HUES48 (cell line): Measurements from ENCODE around the gene TRPM5.

Experiments
- H3K27ac ChIP-seq: one replicate; pipeline ENCODE4 v1.7.0; 2013; ENCODE audit warnings: low read depth, low read length, inconsistent platforms
- H3K27me3 ChIP-seq: 2 replicates; pipeline ENCODE4 v1.6.1; 2013; ENCODE audit warnings: mild to moderate bottlenecking, low read length; ENCODE audit not compliant: control insufficient read depth, insufficient read depth
- H3K36me3 ChIP-seq: 2 replicates; pipeline ENCODE4 v1.6.1; 2013; ENCODE audit warnings: low read length; ENCODE audit not compliant: control insufficient read depth, insufficient read depth
- H3K4me1 ChIP-seq: 2 replicates; pipeline ENCODE4 v1.6.1; 2013; ENCODE audit warnings: mild to moderate bottlenecking, low read length; ENCODE audit not compliant: control insufficient read depth, insufficient read depth
- H3K4me3 ChIP-seq: 2 replicates; pipeline ENCODE4 v1.5.1; 2013; ENCODE audit warnings: mild to moderate bottlenecking, low read depth, low read length
- H3K9ac ChIP-seq: 2 replicates; pipeline ENCODE4 v1.6.1; 2013; ENCODE audit warnings: mild to moderate bottlenecking, low read depth, low read length, moderate library complexity
- H3K9me3 ChIP-seq: 2 replicates; pipeline ENCODE4 v1.6.1; 2013; ENCODE audit warnings: low read length; ENCODE audit not compliant: control insufficient read depth, insufficient read depth

TRPM5 gene

GRCh38 chr11:2415601-2416380 lies 28.5 kb downstream of the TRPM5 start:
- Histone ChIP-seq H3K9ac (no peak overlapping the region), H3K9me3 (no peaks in the 10 kb centered on the region), H3K4me1 (no peaks in the 10 kb centered on the region), H3K4me3 (no peak overlapping the region), H3K27me3 (no peaks in the 10 kb centered on the region), H3K27ac (no peak overlapping the region), H3K36me3 (no peaks in the 10 kb centered on the region)

- Histone ChIP-seq H3K4me1 (no peaks in the 10 kb centered on the region), H3K9ac (no peak overlapping the region)
Observed at GRCh38 chr11:2415171-2415570, 29.1 kb downstream of the TRPM5 start.

GRCh38 chr11:2414616-2415015 lies 29.7 kb downstream of the TRPM5 start:
- Histone ChIP-seq H3K9me3 (no peaks in the 10 kb centered on the region), H3K4me3 (no peak overlapping the region), H3K36me3 (no peaks in the 10 kb centered on the region), H3K4me1 (no peaks in the 10 kb centered on the region), H3K27me3 (no peaks in the 10 kb centered on the region), H3K9ac (no peak overlapping the region), H3K27ac (no peak overlapping the region)

More at GRCh38 chr11:2415171-2415570, 29.1 kb downstream of the TRPM5 start:
- Histone ChIP-seq H3K4me3 (no peak overlapping the region), H3K27ac (no peak overlapping the region), H3K36me3 (no peaks in the 10 kb centered on the region), H3K9me3 (no peaks in the 10 kb centered on the region), H3K27me3 (no peaks in the 10 kb centered on the region)

GRCh38 chr11:2413742-2414579 lies 30.4 kb downstream of the TRPM5 start:
- Histone ChIP-seq H3K36me3 (no peaks in the 10 kb centered on the region), H3K9ac (no peak overlapping the region), H3K9me3 (no peaks in the 10 kb centered on the region), H3K4me3 (no peak overlapping the region), H3K27me3 (no peaks in the 10 kb centered on the region), H3K27ac (no peak overlapping the region), H3K4me1 (no peaks in the 10 kb centered on the region)

GRCh38 chr11:2412323-2412722 lies 32.0 kb downstream of the TRPM5 start:
- H3K9ac ChIP-seq = no peak overlapping the region
- no peaks in the 10 kb centered on the region for H3K27me3 ChIP-seq
- H3K4me3 ChIP-seq = no peak overlapping the region
- H3K9me3 ChIP-seq = no peaks in the 10 kb centered on the region
- H3K27ac ChIP-seq = no peak overlapping the region
- no peaks in the 10 kb centered on the region for H3K36me3 ChIP-seq
- H3K4me1 ChIP-seq = no peaks in the 10 kb centered on the region

GRCh38 chr11:2411446-2412305 lies 32.6 kb downstream of the TRPM5 start:
- H3K27me3 ChIP-seq = no peaks in the 10 kb centered on the region
- H3K4me3 ChIP-seq = no peak overlapping the region
- no peaks in the 10 kb centered on the region for H3K9me3 ChIP-seq
- no peaks in the 10 kb centered on the region for H3K4me1 ChIP-seq
- H3K27ac ChIP-seq = no peak overlapping the region
- no peaks in the 10 kb centered on the region for H3K36me3 ChIP-seq
- H3K9ac ChIP-seq = no peak overlapping the region

GRCh38 chr11:2410616-2411015 lies 33.7 kb downstream of the TRPM5 start:
- H3K27me3 ChIP-seq = no peaks in the 10 kb centered on the region
- H3K9me3 ChIP-seq = no peaks in the 10 kb centered on the region
- H3K36me3 ChIP-seq = no peaks in the 10 kb centered on the region
- H3K4me1 ChIP-seq = no peaks in the 10 kb centered on the region
- no peak overlapping the region for H3K9ac ChIP-seq
- H3K27ac ChIP-seq = no peak overlapping the region
- no peak overlapping the region for H3K4me3 ChIP-seq

GRCh38 chr11:2409611-2410468 lies 34.5 kb downstream of the TRPM5 start:
- Histone ChIP-seq H3K9ac (no peak overlapping the region), H3K27ac (no peak overlapping the region), H3K4me1 (no peaks in the 10 kb centered on the region), H3K36me3 (no peaks in the 10 kb centered on the region), H3K4me3 (no peak overlapping the region), H3K9me3 (no peaks in the 10 kb centered on the region), H3K27me3 (no peaks in the 10 kb centered on the region)

- H3K36me3 ChIP-seq = no peaks in the 10 kb centered on the region
- H3K4me1 ChIP-seq = no peaks in the 10 kb centered on the region
- no peak overlapping the region for H3K9ac ChIP-seq
- no peak overlapping the region for H3K27ac ChIP-seq
- no peaks in the 10 kb centered on the region for H3K9me3 ChIP-seq
- no peaks in the 10 kb centered on the region for H3K27me3 ChIP-seq
- no peak overlapping the region for H3K4me3 ChIP-seq
Observed at GRCh38 chr11:2409126-2409525, 35.2 kb downstream of the TRPM5 start.

GRCh38 chr11:2408671-2409070 lies 35.6 kb downstream of the TRPM5 start:
- H3K4me3 ChIP-seq = no peak overlapping the region
- no peak overlapping the region for H3K27ac ChIP-seq
- peaks cover 2% of the 10 kb centered on the region; the same call in 1 of the 2 replicates for H3K36me3 ChIP-seq
- H3K9me3 ChIP-seq = no peaks in the 10 kb centered on the region
- no peaks in the 10 kb centered on the region for H3K27me3 ChIP-seq
- no peaks in the 10 kb centered on the region for H3K4me1 ChIP-seq
- H3K9ac ChIP-seq = no peak overlapping the region
